Gastroesophageal sphincter (tissue), 3 donors: ENCODE data around the gene SNED1.

Source experiments
- CTCF ChIP-seq, 4 experiments: fragments of 200-600 bp in 2 of 4; fragments of 450-650 bp in 2 of 4; sonication (generic) in 1 of 4; IDR thresholded peaks; one replicate each; pipeline ENCODE4 v1.5.1; 2017 to 2019; ENCODE audit warnings: antibody characterized with exemption in 4 of 4, mild to moderate bottlenecking in 2 of 4, moderate library complexity in 2 of 4
- EP300 ChIP-seq: sonication (generic); formaldehyde crosslinking; IDR thresholded peaks from one replicate; pipeline ENCODE4 v1.6.1; 2017; ENCODE audit warnings: antibody characterized with exemption, mild to moderate bottlenecking
- POLR2A ChIP-seq, 2 donors: fragments of 450-650 bp; IDR thresholded peaks; one replicate each; pipeline ENCODE4 v1.6.1; 2017; ENCODE audit warnings: antibody characterized with exemption in 2 of 2, mild to moderate bottlenecking in 2 of 2, moderate library complexity in 1 of 2
- POLR2AphosphoS5 ChIP-seq: sonication (generic); formaldehyde crosslinking; IDR thresholded peaks from one replicate; pipeline ENCODE4 v1.6.1; 2017; ENCODE audit warnings: antibody characterized with exemption

GRCh38 chr2:241108271-241109209 lies 110.1 kb downstream of the SNED1 start:
- TF ChIP-seq POLR2A (IDR thresholded peaks at IDR 0.05): no peak
- no peak for TF ChIP-seq CTCF (IDR thresholded peaks at IDR 0.05)
- TF ChIP-seq POLR2AphosphoS5: no peak
- TF ChIP-seq EP300: no peak
